HG02840 (cell line): Measurements from ENCODE around the gene R3HDM4.
A peak's percentile ranks its signal among the peaks of the same experiment; 100 is the strongest.

Experiments
- ATAC-seq: cut with Tn5 transposase; IDR thresholded peaks from one replicate; pipeline ENCODE4 v1.9.1; 2021; ENCODE audit warnings: mild to moderate bottlenecking, moderate library complexity, moderate number of reproducible peaks; ENCODE audit not compliant: unreplicated experiment, low FRiP score

Gene R3HDM4

DNA sequence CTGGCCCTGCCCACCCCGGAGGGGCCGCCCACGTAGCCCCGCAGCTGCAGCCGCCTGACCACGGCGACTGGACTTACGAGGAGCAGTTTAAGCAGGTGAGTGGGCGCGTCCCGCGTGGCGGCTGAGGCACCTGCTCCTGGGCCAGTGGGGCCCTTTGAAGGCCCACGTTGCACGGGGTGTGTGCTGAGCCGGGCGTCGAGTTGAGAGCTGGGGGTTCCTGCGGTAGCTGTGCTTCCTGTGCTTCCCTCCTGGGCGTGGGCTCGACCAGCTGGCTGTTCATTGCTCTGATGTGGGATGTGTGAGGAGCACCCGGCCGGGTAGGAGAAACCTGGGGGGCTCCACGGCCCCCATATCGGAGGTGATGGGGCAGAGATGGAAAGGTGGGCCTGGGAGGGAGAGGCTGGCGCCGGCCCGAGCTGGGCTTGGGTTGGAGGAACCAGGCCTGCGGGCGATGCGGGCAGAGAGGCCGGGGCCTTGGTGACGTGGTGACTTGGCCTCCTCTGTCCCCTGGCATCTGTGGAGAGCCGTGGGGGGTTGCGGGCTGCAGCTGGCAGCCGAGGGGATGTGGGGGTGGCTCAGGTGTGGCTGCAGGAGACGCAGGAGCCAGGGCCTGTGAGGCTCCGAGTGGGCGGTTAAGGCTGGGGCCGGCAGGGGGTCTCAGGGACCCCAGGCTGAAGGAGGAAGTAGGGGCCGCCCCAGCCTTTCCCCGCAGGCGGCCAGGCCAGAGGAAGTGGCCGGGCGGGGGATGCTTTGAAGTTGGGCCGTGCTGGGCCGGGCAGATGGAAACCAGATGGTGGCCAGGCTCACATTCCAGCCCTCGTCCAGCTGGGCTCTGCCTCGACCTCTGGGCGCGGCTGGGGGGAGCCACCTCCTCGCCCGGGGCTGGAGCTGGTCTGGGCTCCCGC lies 19.9 kb upstream of the R3HDM4 start:
- ATAC-seq, result no peak

DNA sequence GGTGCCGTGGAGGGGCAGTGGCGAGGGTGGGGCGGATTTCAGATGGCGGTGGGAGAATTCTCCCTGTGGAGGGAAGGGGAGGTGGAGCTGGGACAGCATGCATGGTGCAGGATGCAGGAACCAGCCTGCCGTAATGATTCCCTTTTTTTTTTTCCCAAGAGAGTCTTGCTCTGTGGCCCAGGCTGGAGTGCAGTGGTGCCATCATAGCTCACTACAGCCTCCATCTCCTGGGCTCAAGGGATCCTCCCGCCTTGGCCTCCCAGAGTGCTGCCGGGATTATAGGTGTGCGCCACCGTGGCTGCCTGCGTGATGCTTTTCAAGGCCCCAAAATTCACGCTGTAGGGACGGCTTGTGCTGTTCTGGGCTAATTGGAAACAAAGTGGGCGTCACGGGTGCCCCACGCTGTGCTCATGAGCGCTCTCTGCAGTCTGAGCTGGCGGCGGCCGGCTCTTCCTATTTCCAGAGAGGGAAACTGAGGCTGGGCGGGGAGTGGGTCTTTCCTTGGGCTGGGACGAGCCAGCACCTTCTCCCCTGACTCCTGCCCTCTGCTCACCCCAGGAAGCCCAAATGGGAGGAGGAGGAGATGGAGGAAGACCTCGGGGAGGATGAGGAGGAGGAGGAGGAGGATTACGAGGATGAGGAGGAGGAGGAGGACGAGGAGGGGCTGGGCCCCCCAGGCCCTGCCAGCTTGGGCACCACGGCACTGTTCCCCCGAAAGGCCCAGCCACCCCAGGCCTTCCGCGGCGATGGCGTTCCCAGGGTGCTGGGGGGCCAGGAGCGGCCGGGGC lies 19.0 kb upstream of the R3HDM4 start:
- no peak for ATAC-seq

DNA sequence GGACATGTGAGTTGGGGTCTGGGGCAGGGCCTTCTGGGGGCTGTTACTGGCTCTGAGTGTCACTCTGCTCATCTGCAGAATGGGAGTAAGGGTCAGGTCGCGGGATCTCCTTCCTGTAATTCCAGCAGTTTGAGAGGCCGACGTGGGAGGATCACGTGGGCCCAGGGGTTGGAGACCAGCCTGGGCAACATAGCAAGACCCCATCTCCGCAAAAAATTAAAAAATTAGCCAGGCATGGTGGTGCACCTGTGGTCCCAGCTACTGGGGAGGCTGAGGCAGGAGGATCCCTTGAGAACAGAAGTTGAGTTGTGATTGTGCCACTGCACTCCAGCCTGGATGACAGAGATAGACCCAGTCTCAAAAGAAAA lies 16.9 kb upstream of the R3HDM4 start:
- no peak for ATAC-seq

DNA sequence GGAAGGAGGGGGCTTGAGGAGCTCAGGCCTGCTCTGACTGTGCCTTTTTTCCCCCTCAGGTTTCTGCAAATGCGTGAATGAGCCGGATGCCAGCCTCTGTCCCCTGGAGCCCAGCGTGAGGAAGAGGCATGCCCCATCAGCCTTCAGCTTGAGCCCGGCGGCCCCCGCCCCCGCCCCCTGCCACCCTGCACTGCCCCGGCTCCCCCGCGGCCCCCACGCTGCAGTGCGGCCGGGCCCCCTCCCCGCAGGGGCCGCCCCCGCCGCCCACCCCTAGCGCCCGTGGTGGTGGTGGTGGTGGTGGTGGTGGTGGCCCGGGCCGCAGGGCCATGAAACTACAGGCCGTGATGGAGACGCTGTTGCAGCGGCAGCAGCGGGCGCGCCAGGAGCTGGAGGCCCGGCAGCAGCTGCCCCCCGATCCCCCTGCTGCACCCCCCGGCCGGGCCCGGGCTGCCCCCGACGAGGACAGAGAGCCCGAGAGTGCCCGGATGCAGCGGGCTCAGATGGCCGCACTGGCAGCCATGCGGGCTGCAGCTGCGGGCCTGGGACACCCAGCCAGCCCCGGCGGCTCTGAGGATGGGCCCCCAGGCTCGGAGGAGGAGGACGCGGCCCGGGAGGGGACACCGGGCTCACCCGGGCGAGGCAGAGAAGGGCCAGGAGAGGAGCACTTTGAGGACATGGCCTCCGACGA lies 16.3 kb upstream of the R3HDM4 start:
- no peak for ATAC-seq

DNA sequence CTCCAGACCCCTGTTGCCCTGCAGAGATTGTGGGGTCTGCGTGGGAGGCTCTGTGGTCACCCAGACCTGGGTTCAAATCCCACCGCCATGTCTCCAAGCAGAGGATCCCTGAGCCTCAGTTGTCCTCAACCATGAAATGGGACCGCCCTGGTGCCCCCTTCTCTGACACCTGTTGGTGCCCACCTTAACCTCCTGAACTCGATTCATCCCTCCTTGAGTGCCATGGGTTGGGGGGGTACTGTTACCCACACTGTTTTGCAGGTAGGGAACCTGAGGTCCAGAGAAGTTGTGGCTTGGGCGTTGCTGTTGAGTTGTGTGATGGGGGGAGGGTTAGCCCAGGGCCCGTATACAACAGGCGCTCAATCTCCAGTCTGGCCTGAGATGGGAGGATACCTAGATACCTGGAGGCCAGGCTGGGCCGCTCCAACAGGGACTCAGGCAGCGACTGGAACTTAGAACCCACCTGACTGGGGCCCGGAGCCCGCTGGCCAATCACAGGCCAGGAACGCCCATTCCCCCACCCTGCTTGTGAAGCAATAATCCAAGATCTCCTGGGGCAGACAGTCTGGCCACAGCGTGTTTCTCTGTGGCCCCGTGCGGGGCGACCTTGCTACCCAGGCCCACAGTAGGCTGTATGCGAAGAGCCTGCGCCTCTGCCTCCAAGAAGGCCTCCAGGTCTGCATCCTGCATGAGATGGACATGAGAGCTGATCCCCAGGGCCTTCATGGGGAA lies 15.6 kb upstream of the R3HDM4 start:
- no peak for ATAC-seq

DNA sequence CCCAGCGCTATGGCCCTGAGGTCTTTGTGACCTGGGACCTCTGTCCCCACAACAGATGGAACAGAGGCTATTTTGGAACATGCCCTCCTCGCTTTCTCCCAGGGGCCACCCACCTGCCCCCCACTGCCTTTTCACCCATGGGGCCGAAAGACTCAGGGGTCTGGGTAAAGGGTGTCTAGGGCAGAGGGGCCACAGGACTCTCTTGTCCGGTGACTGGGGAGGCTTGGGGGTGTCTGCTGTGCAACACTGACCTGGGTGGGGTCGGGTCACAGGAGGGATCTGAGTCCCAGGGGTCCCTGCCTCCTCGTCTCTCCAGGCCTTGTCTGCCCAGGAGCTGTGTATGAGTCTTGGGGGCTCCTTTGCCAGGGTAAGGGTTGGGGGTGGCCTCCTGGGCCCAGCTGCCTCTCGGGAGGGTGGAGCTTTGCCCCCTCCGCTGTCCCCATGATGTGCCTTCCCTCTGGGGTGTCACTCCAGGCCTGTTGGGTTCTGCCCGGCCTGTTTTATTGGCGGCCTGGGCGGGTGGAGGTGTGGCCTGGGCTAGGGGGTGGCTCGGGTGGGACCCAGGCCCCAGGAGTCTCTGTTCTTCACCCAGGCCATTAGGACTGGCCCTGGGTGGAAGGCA lies 14.9 kb upstream of the R3HDM4 start:
- ATAC-seq, result no peak

DNA sequence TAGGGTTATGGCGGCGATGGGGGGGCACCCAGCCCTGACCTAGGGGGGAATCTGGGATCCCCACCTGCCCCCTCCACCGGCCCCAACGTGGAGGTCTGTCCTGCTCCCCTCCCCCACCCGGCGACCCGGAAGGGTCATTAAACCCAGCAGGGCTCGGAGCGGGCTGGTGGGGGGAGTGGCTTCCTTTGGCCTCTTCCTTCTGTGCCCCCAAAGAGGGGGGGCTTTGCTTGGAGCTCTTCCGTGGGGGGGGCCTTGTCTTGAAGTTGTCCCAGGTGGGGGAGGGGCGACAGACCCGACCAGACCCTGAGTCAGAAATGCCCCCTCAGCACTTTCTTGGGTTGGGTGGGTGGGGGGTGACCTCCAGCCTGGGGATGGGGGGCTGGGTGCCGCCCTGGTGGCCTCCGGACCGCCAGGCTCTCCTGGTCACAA lies 14.3 kb upstream of the R3HDM4 start:
- ATAC-seq, result no peak

DNA sequence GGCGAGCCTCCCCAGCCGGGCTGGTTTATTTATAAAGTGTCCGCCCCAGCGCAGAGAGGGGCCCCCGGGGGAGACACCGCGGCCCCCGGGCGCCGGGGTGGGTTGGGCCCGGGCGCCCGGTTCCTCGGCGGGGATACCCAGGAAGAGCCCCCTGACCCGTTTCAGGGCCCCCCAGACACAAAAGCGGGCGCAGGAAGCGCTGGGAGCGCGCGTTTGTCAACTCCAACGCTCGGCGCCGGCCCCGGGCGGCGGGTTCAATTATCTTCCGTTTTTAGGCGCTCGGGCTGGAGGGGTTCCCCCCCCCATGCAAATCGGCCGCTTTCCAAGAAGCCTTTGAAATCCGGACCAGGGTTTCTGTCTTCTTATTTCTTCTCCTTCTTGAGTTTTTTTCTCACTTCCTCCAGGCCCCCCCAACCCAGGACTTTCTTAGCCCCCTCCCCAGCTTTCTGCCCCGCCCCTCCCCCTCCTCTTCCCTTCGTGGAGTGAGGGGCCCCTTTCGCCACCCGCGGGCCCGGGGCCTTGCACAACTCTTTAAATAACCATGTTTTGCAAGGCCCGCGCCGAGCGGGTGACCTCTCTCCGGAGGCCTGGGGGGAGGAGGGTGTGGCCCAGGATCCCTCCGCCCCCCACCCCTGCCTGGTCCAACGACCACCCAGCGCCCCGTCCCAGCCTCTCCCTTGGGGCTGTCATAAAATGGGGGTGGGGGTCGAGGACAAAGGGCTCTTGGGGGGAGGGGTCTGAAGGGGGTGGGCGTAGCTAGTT lies 13.8 kb upstream of the R3HDM4 start:
- no peak for ATAC-seq

DNA sequence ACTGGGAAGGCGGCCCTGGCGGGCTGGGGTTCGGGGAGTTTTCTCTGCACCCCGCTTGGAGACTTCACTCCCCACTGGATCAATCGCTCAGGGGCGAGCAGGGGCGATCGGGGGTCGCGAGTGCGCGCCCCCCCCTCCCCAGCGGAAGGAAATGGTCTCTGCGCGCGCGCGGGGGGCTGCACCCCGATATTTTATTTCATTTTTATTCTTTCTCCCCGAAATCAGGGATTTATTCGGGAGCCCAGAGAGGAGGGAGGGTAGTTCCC lies 13.2 kb upstream of the R3HDM4 start:
- no peak for ATAC-seq

DNA sequence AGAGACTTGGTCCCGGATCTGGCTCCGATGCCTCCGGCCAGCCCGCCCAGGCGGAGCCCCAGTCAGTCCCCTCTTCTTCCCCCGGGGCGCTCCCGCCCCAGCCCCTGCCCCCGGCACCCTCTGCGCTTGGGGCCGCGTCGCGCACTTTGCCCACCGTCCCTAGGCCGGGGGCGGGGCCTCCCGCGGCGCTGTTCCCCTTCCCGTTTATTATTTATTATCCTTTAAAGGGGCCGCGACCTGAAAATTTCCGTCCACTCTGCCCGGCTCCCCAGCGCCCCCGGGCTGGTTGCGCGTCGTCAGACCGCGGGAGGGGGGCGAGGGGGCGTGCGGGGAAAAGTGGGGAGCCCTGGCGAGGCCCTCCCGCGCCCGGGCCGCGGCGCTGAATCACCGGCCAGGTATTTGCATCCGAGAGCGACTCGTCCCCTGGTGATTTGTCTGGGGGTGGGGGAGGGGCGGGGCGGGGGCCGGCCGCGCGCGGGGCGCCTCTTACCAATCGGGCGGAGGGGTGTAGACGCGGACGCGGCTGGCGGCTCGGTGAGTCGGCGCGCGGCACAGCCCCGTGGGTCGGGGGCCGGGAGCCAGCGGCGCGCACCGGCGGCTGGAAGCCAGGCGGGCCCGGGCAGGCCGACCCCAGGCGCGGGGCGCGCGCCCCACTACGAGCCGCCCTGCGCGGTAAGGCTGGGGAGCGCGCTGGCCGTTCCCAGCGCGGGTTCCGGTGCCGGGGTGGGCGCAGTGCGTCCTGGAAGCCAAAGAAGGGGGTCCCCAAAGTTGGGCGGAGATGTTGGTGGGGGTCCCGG lies 12.7 kb upstream of the R3HDM4 start, which contains the start of gene ARID3A:
ARID3A (plus strand) TSS at position 510 of the 797 bp plus-strand sequence. CDS start 3,494 bp downstream, outside the sequence.
- ATAC-seq, result peak; percentile 55

DNA sequence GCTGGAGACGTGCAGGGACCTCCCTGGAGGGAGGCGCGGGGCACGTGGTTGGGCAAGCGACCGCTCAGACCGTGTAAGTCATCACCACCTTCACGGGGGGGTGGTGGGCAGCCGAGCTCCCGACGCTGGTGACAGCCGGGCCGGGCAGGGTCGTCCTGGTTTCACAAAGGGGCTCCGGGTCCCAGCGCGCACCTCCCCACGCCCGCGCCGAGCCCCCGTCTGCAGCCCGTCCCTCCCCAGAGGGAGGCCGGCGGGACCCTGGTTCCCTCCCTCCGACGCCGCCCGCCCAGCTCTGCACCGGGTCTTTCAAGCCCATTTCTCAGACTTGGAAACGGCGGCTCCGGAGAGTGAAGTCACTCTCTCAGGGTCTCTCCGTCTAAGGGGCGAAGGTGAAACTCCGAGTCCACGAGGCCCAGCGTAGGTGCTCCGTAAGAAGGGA lies 12.1 kb upstream of the R3HDM4 start:
- peak; percentile 35 for ATAC-seq

DNA sequence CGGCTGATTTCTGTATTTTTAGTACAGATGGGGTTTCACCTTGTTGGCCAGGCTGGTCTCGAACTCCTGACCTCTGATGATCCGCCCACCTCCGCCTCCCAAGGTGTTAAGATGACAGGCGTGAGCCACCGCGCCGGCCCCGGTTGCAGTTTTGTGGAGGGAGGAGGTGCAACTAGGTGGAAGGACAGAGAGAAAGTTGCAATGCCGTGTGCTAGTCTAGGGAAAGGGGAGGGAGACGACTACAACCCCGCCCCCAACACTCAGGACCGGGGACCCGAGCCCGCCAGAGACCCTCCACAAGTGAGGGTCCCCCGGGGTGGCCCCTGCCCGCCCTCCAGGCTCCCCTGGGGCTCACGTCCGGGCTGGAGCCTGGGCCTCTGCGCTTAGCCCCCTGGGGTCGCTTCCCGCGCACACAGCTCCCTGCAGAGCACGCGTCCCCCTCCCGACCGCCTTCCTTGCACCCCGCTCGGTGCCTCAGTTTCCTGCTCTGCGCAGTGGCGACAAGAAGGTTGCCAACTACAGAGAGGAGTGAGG lies 11.6 kb upstream of the R3HDM4 start:
- peak; percentile 1 for ATAC-seq

DNA sequence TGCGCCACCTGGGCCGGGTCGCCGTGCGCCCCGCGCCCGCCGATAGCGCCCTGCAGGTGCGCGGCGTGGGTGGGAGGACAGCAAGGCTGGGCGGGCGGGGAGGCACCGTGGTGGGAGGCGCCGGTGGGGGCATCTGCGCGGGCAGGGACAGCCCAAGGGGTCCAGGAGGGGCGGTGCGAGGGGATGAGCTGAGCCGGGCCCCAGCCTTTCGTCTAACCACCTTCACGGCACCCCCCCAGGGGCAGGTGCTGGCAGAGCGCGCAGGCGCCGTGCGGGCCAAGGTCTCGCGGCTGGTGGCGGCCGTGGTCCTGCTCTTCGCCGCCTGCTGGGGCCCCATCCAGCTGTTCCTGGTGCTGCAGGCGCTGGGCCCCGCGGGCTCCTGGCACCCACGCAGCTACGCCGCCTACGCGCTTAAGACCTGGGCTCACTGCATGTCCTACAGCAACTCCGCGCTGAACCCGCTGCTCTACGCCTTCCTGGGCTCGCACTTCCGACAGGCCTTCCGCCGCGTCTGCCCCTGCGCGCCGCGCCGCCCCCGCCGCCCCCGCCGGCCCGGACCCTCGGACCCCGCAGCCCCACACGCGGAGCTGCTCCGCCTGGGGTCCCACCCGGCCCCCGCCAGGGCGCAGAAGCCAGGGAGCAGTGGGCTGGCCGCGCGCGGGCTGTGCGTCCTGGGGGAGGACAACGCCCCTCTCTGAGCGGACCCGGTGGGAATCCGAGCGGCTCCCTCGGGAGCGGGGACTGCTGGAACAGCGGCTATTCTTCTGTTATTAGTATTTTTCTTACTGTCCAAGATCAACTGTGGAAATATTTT lies 7.2 kb upstream of the R3HDM4 start:
- ATAC-seq, result no peak

DNA sequence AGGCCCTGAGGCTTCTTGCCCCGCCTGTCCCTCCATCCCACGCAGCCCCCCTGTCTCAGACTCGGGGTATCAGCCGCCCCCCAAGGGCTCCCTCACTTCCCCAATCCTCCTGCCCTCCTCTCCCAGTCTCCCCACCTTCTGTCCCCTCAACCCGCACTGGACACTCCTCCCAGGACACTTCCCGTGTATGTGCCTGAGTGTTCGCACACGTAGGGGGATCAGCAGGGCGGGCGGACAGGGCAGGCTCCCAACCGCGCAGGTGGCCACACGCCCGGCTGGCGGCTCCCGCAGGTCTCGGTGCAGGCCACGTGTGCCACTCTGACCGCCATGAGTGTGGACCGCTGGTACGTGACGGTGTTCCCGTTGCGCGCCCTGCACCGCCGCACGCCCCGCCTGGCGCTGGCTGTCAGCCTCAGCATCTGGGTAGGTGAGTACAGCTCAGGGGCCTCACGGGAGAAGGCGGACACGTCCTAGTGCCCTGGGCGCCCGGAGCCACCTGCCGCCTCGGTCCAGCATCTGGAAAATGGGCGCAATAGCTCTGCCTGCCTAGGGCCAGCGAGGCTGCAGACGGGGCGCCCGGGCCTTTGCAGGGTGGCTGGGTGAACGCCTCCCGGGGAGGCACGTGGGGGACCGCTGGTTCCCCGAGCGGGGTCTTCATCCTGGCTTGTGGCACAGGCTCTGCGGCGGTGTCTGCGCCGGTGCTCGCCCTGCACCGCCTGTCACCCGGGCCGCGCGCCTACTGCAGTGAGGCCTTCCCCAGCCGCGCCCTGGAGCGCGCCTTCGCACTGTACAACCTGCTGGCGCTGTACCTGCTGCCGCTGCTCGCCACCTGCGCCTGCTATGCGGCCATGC lies 6.4 kb upstream of the R3HDM4 start:
- ATAC-seq, result no peak

DNA sequence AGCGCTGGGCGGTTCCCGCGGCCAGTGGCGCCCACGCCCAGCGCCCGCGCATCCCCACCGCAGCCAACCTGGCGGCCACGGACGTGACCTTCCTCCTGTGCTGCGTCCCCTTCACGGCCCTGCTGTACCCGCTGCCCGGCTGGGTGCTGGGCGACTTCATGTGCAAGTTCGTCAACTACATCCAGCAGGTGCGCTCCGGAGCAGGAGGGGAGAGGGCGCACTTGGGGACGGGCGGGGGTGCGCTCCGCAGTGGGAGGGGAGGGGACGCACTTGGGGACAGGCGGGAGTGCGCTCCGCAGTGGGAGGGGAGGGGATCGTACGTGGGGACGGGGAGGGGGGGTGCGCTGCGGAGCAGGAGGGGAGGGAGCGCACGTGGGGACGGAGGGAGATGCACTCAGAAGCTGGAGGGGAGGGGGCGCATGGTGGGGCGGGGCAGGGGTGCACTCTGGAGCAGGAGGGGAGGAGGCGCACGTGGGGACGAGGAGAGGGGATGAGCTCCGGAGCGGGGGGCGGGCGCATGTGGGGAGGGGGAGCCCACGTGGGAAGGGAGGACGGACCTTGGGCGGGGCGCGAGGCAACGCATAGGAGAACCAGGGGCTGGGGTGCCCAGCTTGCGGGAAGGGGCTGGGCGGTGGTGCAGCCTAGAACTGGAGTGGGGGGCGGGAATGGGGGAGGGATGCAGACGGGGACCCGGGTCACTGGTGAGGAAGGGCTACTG lies 5.6 kb upstream of the R3HDM4 start:
- no peak for ATAC-seq

DNA sequence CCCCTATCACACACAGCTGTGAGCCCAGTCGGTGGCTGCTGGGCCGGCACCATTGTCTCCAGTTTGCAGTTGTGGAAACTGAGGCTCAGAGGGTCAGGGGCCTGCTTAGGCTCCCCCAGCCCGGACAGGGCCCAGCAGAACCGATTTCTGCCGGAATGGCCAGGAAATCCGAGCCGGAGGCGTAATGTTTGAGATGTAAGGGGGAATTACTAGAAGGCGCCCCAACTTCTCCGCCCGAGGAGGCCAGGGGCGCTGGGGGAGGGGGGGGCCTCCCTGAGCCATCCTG lies 5.1 kb upstream of the R3HDM4 start:
- no peak for ATAC-seq
